GM18498 (cell line): Measurements from ENCODE around the gene EIF3J.

Experiments
- ATAC-seq: cut with Tn5 transposase; IDR thresholded peaks from one replicate; pipeline ENCODE4 v1.9.1; 2021; ENCODE audit warnings: mild to moderate bottlenecking, moderate library complexity; ENCODE audit not compliant: unreplicated experiment

Gene EIF3J

DNA sequence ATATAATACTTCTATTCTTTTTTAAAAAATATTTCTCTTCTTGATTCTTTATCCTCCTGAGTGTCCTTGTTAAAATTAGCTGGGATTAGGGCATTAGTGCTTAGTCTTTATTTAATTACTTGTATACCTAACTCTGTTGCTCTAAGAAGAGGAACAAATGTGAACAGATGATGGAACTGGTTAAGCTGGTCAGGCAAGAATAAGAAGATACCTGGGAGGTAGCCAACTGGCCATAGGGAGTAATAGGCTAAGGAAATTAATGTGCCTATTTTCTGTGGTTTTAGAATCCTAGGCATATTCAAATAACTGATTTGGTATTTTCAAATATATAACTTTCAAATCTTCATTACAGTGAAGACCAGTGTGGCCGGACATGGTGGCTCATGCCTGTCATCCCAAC lies 54.4 kb downstream of the EIF3J start:
- no peak for ATAC-seq

DNA sequence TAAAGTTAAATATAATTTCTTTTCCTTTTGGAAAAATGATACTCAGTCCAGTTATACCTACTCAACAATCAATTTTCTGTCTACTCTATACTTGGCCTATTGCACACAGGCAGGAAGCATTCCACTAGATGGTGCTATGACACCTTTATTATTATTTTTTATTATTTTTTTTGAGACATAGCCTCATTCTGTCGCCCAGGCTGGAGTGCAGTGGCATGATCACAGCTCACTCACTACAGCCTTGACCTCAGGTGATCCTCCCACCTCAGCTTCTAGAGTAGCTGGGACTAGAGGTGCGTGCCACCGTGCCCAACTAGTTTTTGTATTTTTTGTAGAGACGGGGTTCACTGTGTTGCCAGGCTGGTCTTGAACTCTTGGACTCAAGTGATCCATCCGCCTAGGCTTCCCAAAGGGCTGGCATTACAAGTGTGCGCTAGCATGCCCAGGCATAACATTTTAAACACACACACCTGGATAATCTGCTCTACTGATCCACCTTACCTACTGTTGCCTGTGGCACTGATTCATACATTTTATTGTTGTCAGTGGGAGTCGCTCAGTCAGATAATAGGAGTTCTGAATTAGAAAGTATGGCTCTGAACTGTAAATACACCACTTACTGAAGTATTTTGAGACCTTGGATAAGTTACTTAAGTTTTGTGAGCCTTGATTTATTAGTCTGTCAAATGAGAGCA lies 56.2 kb downstream of the EIF3J start:
- ATAC-seq = no peak

DNA sequence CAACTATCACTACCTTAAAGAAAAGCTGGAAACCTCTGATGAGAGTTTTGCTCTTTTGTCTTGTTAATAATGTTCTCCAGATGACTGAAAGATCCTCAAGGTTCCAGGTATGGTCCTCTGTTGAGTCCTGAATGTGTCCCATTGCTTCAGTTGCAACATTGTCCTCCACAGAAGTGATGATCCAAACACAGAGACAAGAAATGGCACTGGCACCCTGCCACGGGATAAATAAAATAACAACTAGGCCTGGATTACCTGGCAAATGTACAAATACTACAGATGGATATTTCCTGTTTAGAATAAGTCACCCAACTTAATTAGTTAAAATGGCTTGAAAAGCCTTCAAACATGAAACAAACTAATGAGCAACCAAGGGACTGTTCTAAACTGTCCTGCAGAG lies 58.3 kb downstream of the EIF3J start:
- no peak for ATAC-seq

DNA sequence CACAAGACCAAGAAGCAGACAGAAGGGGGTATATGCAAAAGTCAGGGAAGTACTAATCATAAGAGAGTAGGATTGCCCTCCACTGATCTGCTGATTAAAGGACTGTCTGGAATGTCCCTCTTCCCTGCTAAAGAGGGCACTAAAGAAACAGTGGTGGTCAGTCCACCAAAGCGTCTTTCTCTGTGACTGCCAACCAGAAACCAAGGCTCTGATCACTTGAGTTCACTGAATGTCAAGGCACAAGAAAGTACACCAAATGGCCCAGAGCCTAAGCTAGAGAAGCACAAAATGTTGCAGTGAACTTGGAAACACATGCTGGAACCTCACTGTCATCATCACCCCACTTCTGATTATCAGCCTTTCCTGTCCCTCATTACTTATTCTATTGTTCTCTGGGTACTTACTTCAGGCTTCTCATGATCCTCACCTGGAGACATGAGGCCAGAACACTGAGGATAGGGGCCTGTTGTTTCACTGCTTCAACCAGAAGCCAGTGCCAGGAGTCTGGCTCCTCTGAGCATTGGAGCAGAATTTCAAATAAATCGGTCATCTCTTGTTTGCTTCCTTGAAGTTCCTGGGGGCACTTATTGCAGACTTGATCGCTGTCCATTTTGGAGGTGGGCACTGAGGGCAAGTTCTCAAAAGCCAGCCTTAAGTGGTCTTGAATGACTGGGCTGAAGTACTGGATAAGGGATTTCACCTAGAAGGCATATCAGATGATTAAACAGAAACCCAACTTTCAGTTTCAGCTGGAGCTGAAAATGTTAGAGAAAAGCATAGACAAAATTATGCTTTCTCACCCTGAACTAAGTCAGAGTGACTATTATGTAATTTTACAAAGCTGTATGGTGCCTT lies 58.9 kb downstream of the EIF3J start:
- peak; percentile 48 for ATAC-seq

DNA sequence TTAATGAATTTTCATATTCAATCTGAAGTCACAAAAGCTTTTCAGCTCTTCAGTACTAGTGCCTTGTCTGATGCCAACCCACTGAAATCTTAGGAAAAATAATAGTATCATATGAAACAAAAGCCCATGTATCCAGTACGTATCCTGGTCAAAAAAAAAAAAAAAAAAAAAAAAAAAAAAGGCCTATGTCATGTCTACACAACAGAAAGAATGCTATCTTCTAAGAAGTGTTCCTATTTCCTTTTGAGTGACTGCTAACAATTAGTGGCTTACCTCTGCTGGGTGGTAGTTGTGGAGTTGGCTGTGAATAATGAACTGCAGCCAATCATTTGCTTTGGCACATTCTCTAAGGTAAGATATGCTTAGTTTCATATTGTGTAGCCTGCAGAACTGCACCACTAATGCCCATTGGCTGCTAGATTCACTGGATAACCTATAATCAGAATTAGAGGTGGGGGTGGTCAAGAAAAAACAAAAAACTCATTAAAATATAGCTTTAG lies 59.6 kb downstream of the EIF3J start:
- ATAC-seq = no peak

DNA sequence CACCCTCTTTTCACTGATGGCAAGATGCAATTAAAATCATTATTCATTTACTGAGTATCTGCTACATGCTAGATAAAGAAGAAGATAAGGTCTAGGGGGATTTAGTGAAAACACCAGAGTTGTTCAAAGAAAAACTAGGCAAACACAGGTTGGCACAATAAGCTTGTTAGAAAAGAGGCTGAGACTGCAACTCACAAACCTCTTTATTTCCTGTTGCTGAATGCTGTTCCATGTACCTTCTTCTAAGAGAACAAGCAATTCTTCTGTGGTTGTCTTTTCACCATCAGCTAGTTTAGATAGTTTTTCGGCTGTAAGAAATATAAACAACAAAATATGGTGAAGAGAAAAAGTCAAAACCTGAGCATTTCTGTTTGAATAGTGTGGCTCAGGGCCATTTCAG lies 61.1 kb downstream of the EIF3J start:
- ATAC-seq = no peak

DNA sequence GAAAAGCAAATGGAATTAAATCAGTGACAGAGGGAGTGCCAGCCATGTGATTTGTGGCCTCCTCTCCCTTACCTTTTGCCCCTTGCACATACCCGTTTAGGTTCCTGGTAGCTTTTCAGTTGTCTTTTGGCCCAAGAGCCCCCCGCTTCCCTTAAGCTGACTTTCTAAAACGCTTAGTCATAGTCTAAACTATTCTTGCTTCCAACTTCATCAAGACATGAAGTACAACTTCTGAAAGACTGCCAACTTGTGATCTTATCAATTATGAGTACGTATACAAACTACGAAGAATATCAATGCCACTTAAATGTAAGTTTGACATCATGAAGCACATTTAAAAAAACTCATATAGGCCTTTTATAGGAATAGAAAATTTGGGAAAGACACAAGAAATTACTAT lies 61.9 kb downstream of the EIF3J start:
- ATAC-seq = no peak

DNA sequence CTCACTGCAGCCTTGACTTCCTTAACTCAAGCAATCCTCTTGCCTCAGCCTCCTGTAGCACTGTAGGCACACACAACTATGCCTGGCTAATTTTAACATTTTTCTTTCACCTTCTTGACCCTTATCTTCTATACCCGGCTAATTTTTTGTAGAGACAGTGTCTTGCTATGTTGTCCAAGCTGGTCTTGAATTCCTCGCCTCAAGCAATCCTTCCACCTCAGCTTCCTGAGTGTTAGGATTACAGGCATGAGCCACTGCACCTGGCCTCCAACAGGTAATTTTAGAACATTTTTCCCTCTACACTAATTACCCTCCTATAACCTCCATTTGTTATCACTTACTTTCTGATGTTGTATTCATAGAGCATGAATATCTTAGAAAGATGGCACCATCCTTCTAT lies 66.2 kb downstream of the EIF3J start:
- no peak for ATAC-seq

DNA sequence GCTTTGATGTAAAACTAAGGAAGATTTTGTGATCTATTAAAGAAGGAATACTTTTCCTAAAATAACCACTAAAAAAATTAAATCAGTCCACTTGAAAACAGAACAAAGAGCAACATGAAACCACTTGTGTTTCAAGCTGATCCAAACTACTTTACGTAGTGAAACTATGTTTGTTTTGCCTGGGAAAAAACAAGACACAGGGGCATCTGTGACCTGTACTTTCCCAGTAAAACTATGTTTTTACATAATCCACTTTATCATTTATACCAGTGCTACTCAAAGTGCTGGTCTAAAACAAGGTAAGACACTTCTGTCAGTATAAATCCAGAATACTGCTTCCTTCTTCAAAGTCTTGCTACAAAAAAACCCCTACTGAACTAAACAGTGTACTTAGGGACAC lies 69.8 kb downstream of the EIF3J start:
- ATAC-seq = no peak
